Endothelial cell of umbilical vein (primary cell): Measurements from ENCODE around the gene FAM200C. TPM values are rescaled to one million over a fixed set of nuclear protein-coding genes. Genes with fewer than 3 reads are reported as not detected.

ENCODE experiments used
- BruUV-seq: library from RNA; stranded (reverse); fragments of 400-500 nt; replicated peaks from 2 replicates; lab custom pipeline; 2021; lab: Mats Ljungman, UMichigan
- CTCF ChIA-PET: fragments of 300-600, 350-600 bp; sonication (Branson Sonifier 250); formaldehyde crosslinking; loops from one replicate; lab custom pipeline; 2021; ENCODE audit warnings: antibody characterized with exemption, inconsistent platforms; lab: Charles Lee
- POLR2A ChIA-PET: fragments of 300-600, 350-600 bp; sonication (Branson Sonifier 250); formaldehyde crosslinking; loops from one replicate; lab custom pipeline; 2021; ENCODE audit warnings: antibody characterized with exemption, inconsistent platforms; lab: Charles Lee
- DNase-seq: peaks from one replicate; pipeline ENCODE4 v3.0.0-alpha.2; 2011; ENCODE audit warnings: low read depth, low spot score
- FAIRE-seq: peaks from 2 replicates; lab custom pipeline; 2011; peaks lifted over from hg19 to GRCh38; lab: Jason Lieb, UNC
- H2AFZ ChIP-seq: 2 replicates; pipeline ENCODE4 v1.6.0; 2012; ENCODE audit warnings: low read depth, low read length, control low read depth, inconsistent platforms
- H3K27ac ChIP-seq: 2 replicates; pipeline ENCODE4 v1.5.1; 2011; ENCODE audit warnings: low read depth, mild to moderate bottlenecking, control low read depth, low read length, moderate library complexity; ENCODE audit not compliant: insufficient read depth
- H3K27me3 ChIP-seq, 2 experiments: 2 replicates each; pipeline versions ENCODE4 v1.6.0 to v1.6.1; 2011; ENCODE audit warnings: low read length in 2 of 2, mixed read lengths in 1 of 2; ENCODE audit not compliant: control insufficient read depth in 2 of 2, insufficient read depth in 2 of 2
- H3K36me3 ChIP-seq, 2 experiments: 2 replicates in 1 of 2; 3 replicates in 1 of 2; pipeline ENCODE4 v1.5.1; 2011; ENCODE audit warnings: low read length in 2 of 2, mild to moderate bottlenecking in 1 of 2, moderate library complexity in 1 of 2; ENCODE audit not compliant: control insufficient read depth in 2 of 2, insufficient read depth in 2 of 2; ENCODE audit errors: extremely low read depth in 1 of 2
- H3K4me1 ChIP-seq: 3 replicates; pipeline ENCODE4 v1.5.1; 2011; ENCODE audit warnings: mild to moderate bottlenecking, low read length; ENCODE audit not compliant: control insufficient read depth, insufficient read depth; ENCODE audit errors: extremely low read depth
- H3K4me2 ChIP-seq: 2 replicates; pipeline ENCODE4 v1.6.1; 2011; ENCODE audit warnings: low read length, control low read depth, mixed read lengths; ENCODE audit not compliant: insufficient read depth
- H3K4me3 ChIP-seq, 3 experiments: fragments of 200-600 bp in 1 of 3; sonication (generic), shearing (Covaris generic) in 1 of 3; replicated peaks in 1 of 3; 2 replicates each; pipeline ENCODE4 v1.5.1; 2011 to 2016; ENCODE audit warnings: control low read depth in 3 of 3, low read length in 3 of 3, mild to moderate bottlenecking in 2 of 3, inconsistent platforms in 1 of 3, low read depth in 1 of 3, moderate library complexity in 1 of 3; ENCODE audit not compliant: insufficient read depth in 1 of 3
- H3K79me2 ChIP-seq: 2 replicates; pipeline ENCODE4 v1.6.0; 2012; ENCODE audit warnings: low read length, inconsistent platforms; ENCODE audit not compliant: control insufficient read depth, insufficient read depth
- H3K9ac ChIP-seq: replicated peaks from 2 replicates; pipeline ENCODE3; 2011; ENCODE audit warnings: low read length, control low read depth; ENCODE audit not compliant: insufficient read depth; ENCODE audit errors: extremely low read depth
- H3K9me1 ChIP-seq: replicated peaks from 3 replicates; pipeline ENCODE4 v1.6.0; 2011; ENCODE audit warnings: mild to moderate bottlenecking, low read length; ENCODE audit not compliant: control insufficient read depth, insufficient read depth; ENCODE audit errors: extremely low read depth
- H3K9me3 ChIP-seq: replicated peaks from 2 replicates; pipeline ENCODE4 v1.5.1; 2012; ENCODE audit warnings: low read length, inconsistent platforms; ENCODE audit not compliant: control insufficient read depth, insufficient read depth
- H4K20me1 ChIP-seq: replicated peaks from 2 replicates; pipeline ENCODE3; 2011; ENCODE audit warnings: mild to moderate bottlenecking, low read length; ENCODE audit not compliant: control insufficient read depth, insufficient read depth; ENCODE audit errors: extremely low read depth
- EZH2 ChIP-seq: IDR thresholded peaks from 2 replicates; pipeline ENCODE4 v1.6.1; 2012; ENCODE audit warnings: borderline replicate concordance, low read depth, mild to moderate bottlenecking, moderate library complexity, low read length, inconsistent platforms; ENCODE audit not compliant: severe bottlenecking
- FOS ChIP-seq: IDR thresholded peaks from 2 replicates; pipeline ENCODE4 v1.6.1; 2011; ENCODE audit warnings: mild to moderate bottlenecking, low read length, moderate library complexity, borderline replicate concordance; ENCODE audit not compliant: insufficient read depth
- GATA2 ChIP-seq: IDR thresholded peaks from 2 replicates; pipeline ENCODE4 v1.7.0; 2011; ENCODE audit warnings: low read depth, mild to moderate bottlenecking, moderate library complexity, mixed read lengths, low read length; ENCODE audit not compliant: insufficient read length, insufficient read depth
- JUN ChIP-seq: IDR thresholded peaks from 2 replicates; pipeline ENCODE4 v1.6.1; 2011; ENCODE audit warnings: borderline replicate concordance, low read depth; ENCODE audit not compliant: insufficient read length, insufficient read depth
- MAX ChIP-seq: IDR thresholded peaks from 2 replicates; pipeline ENCODE4 v1.6.1; 2011; ENCODE audit not compliant: insufficient read depth, insufficient read length
- MYC ChIP-seq: IDR thresholded peaks from one replicate; pipeline ENCODE4 v1.6.1; 2011; ENCODE audit warnings: mild to moderate bottlenecking, low read depth, low read length
- POLR2A ChIP-seq: IDR thresholded peaks from 2 replicates; pipeline ENCODE4 v1.6.1; 2012; ENCODE audit warnings: low read depth, mild to moderate bottlenecking, control low read depth, low read length
- POLR2AphosphoS5 ChIP-seq: IDR thresholded peaks from 2 replicates; pipeline ENCODE4 v1.6.1; 2012; ENCODE audit warnings: low read depth, mild to moderate bottlenecking, control low read depth, low read length, moderate library complexity; ENCODE audit not compliant: insufficient read depth
- dilution Hi-C: fragments of 300-500 bp; cut with MboI; formaldehyde crosslinking; loops from one replicate; pipeline ENCODE4 v1.15.0; 2019; ENCODE audit warnings: low sequenced_read_pairs; ENCODE audit not compliant: extremely low pct_ligation_motif_present
- intact Hi-C: fragments of 100-400 bp; cut with micrococcal nuclease; formaldehyde crosslinking; loops from one replicate; pipeline ENCODE4 v1.10.0; 2022
- polyA plus RNA-seq, 4 experiments: library from polyadenylated mRNA; depleted of rRNA in 3 of 4; stranded (reverse) in 3 of 4; unstranded in 1 of 4; fragments of >200 nt; gene quantifications; 2 replicates each; pipeline versions ENCODE4 v1.2.1 to v1.2.3, GENCODE V29; 2011 to 2012; ENCODE audit warnings: missing spikeins in 1 of 4
- total RNA-seq: library from RNA; stranded (reverse); gene quantifications from 2 replicates; pipeline ENCODE4 v1.2.3, GENCODE V29; 2021
- TF ChIP-seq, protein P1 (sequence below), 2 donors: IDR thresholded peaks; 1 replicate in 1 of 2; 2 replicates in 1 of 2; pipeline ENCODE4 v1.5.1; 2011; ENCODE audit warnings: low read length in 2 of 2, mild to moderate bottlenecking in 2 of 2, moderate library complexity in 2 of 2, control low read depth in 1 of 2, inconsistent platforms in 1 of 2, low read depth in 1 of 2; ENCODE audit not compliant: insufficient read depth in 1 of 2; ENCODE audit errors: extremely low read depth in 1 of 2

The FAM200C gene
- total and polyA plus RNA-seq, 2 donors (not counting 3 experiments of a cell fraction or from before 2014, with no cell fraction given), result 0.76 to 2.7 TPM

- Histone ChIP-seq H3K9ac (no peak overlapping the region), H3K79me2 (no peaks in the 10 kb centered on the region), H3K36me3 (no peaks in the 10 kb centered on the region), H4K20me1 (no peaks in the 10 kb centered on the region), H3K9me3 (no peaks in the 10 kb centered on the region), H3K27me3 (peaks cover 16 to 19% of the 10 kb centered on the region in 2 experiments), H3K4me2 (no peak overlapping the region), H3K4me3 (no peak overlapping the region), H3K27ac (no peak overlapping the region), H3K4me1 (no peaks in the 10 kb centered on the region), H2AFZ (no peak overlapping the region), H3K9me1 (no peaks in the 10 kb centered on the region)
- ChIA-PET POLR2A (no interaction called here), CTCF (no interaction called here)
- DNase-seq, result no peak
- intact Hi-C loops (no loop called here), dilution Hi-C loops (no loop called here)
- no peak for FAIRE-seq
- TF ChIP-seq MAX (no peak), POLR2AphosphoS5 (no peak), FOS (no peak), MYC (no peak), EZH2 (no peak), GATA2 (no peak), JUN (no peak), POLR2A (no peak)
- TF ChIP-seq, protein P1, sequence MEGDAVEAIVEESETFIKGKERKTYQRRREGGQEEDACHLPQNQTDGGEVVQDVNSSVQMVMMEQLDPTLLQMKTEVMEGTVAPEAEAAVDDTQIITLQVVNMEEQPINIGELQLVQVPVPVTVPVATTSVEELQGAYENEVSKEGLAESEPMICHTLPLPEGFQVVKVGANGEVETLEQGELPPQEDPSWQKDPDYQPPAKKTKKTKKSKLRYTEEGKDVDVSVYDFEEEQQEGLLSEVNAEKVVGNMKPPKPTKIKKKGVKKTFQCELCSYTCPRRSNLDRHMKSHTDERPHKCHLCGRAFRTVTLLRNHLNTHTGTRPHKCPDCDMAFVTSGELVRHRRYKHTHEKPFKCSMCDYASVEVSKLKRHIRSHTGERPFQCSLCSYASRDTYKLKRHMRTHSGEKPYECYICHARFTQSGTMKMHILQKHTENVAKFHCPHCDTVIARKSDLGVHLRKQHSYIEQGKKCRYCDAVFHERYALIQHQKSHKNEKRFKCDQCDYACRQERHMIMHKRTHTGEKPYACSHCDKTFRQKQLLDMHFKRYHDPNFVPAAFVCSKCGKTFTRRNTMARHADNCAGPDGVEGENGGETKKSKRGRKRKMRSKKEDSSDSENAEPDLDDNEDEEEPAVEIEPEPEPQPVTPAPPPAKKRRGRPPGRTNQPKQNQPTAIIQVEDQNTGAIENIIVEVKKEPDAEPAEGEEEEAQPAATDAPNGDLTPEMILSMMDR (IDR thresholded peaks at IDR 0.05; ENCODE audit: extremely low read depth in 1 of 2, insufficient read depth in 1 of 2, low read depth in 1 of 2, low read length in 2 of 2), result no peak
- BruUV-seq, result no TSS peak
These were observed 17.5 kb downstream of the FAM200C start for GRCh38 chr5:160382346-160382745.
